Sigmoid colon (tissue), 7 donors: Measurements from ENCODE around the gene MARCO. TPM values are rescaled to one million over a fixed set of nuclear protein-coding genes. Genes with fewer than 3 reads are reported as not detected.

Source experiments
- DNase-seq: peaks from one replicate; pipeline ENCODE4 v3.0.0-alpha.2; 2019
- H3K27ac ChIP-seq, 4 donors: fragments of 200-600 bp; sonication (generic); one replicate each; pipeline ENCODE4 v1.5.1; 2016 to 2019; ENCODE audit warnings: mild to moderate bottlenecking in 1 of 4
- H3K27me3 ChIP-seq, 3 donors: fragments of 200-600 bp; sonication (generic); one replicate each; pipeline ENCODE4 v1.5.1; 2019; ENCODE audit warnings: mild to moderate bottlenecking in 1 of 3
- H3K36me3 ChIP-seq, 4 donors: fragments of 200-600 bp; sonication (generic); one replicate each; pipeline ENCODE4 v1.5.1; 2016 to 2019
- H3K4me1 ChIP-seq, 4 donors: fragments of 200-600 bp; sonication (generic); one replicate each; pipeline ENCODE4 v1.5.1; 2017 to 2019
- H3K4me3 ChIP-seq, 4 donors: fragments of 200-600 bp; sonication (generic); one replicate each; pipeline ENCODE4 v1.5.1; 2017 to 2019; ENCODE audit warnings: mild to moderate bottlenecking in 2 of 4, moderate library complexity in 1 of 4
- H3K9me3 ChIP-seq, 4 donors: fragments of 200-600 bp in 3 of 4; sonication (generic) in 3 of 4; one replicate each; pipeline versions ENCODE4 v1.5.1 to v1.6.1; 2013 to 2019
- CTCF ChIP-seq, 4 experiments: fragments of 450-650 bp in 3 of 4; fragments of 200-600 bp in 1 of 4; IDR thresholded peaks; one replicate each; pipeline ENCODE4 v1.5.1; 2016 to 2019; ENCODE audit warnings: antibody characterized with exemption in 4 of 4, mild to moderate bottlenecking in 3 of 4, moderate library complexity in 2 of 4
- EP300 ChIP-seq, 4 donors: sonication (generic); formaldehyde crosslinking; IDR thresholded peaks; one replicate each; pipeline ENCODE4 v1.6.1; 2017; ENCODE audit warnings: antibody characterized with exemption in 4 of 4
- POLR2A ChIP-seq, 2 donors: fragments of 450-650 bp; IDR thresholded peaks; one replicate each; pipeline ENCODE4 v1.6.1; 2016; ENCODE audit warnings: antibody characterized with exemption in 2 of 2, mild to moderate bottlenecking in 2 of 2, moderate library complexity in 2 of 2
- POLR2AphosphoS5 ChIP-seq, 4 donors: sonication (generic); formaldehyde crosslinking; IDR thresholded peaks; one replicate each; pipeline ENCODE4 v1.6.1; 2017; ENCODE audit warnings: antibody characterized with exemption in 4 of 4
- WGBS, 2 donors: extraction: QIAGEN DNeasy Blood & Tissue Kit; methylation state at CpG; one replicate each; pipeline ENCODE4 v1.1.7; 2013; 5-methylcytosine and 5-hydroxymethylcytosine counted together
- intact Hi-C: fragments of 100-400 bp; cut with DNase I; formaldehyde crosslinking; loops from one replicate; pipeline ENCODE4 v1.15.1; 2023
- polyA plus RNA-seq, 3 donors: library from polyadenylated mRNA; stranded (reverse); fragments of 200-250 nt; gene quantifications; one replicate each; pipeline ENCODE4 v1.2.3, GENCODE V29; 2013
- total RNA-seq, 4 donors: library from RNA; depleted of rRNA; stranded (reverse); fragments of >200 nt; gene quantifications; one replicate each; pipeline ENCODE4 v1.1.0, GENCODE V29; 2016
- donor health status: healthy with polysubstance abuse.
- donor health status: Bipolar disorder and iron deficiency.
- donor health status: healthy.

The MARCO gene
- total and polyA plus RNA-seq, 7 donors, result 3.3 to 18.7 (median 10.6) TPM; not detected in 1

- intact Hi-C loops, result no loop called here
- Histone ChIP-seq H3K9me3 (no peaks in the 10 kb centered on the region), H3K4me3 (no peak overlapping the region), H3K27ac (no peak overlapping the region), H3K36me3 (no peaks in the 10 kb centered on the region), H3K27me3 (peaks cover 0 to 12% (median 4%) of the 10 kb centered on the region in 3 donors), H3K4me1 (no peaks in the 10 kb centered on the region)
- DNase-seq, result no peak
- 87 to 92% methylated on average over 6 of the region's 6 CpGs for WGBS, 2 donors
- TF ChIP-seq POLR2AphosphoS5 (IDR thresholded peaks at IDR 0.05) (no peak), EP300 (IDR thresholded peaks at IDR 0.05) (no peak), POLR2A (IDR thresholded peaks at IDR 0.05) (no peak), CTCF (IDR thresholded peaks at IDR 0.05) (no peak)
These were observed 63.6 kb downstream of the MARCO start for GRCh38 chr2:119005555-119005954.

DNA sequence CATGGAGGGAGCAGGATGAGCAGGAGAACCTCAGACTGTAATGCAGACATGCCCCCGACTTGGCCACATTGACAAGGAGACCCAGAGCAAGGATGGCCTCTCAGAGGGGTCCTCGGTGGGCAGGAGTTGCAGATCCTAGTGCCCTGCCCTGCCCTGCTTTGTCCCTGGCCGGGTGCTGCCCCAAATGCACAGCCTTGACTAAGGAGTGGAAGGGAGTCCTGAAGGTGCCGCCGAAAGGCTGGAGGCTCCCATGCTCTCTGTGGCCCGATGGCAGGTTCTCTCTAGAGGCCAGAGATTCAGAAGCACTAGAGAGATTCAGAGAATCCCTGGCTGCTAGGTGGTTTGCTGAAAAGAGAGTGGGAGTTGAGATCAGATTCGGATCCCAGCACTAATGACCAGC lies 64.4 kb downstream of the MARCO start:
- TF ChIP-seq EP300 (IDR thresholded peaks at IDR 0.05) (no peak), POLR2A (IDR thresholded peaks at IDR 0.05) (no peak), CTCF (IDR thresholded peaks at IDR 0.05) (no peak), POLR2AphosphoS5 (IDR thresholded peaks at IDR 0.05) (no peak)
- peaks cover 0 to 21% (median 4%) of the 10 kb centered on the region in 3 donors for H3K27me3 ChIP-seq
- intact Hi-C loops, result no loop called here
- DNase-seq, result no peak
- no peak overlapping the region for H3K27ac ChIP-seq
- no peak overlapping the region for H3K4me3 ChIP-seq
- H3K9me3 ChIP-seq, result no peaks in the 10 kb centered on the region
- peaks cover 0 to 3% (median 0%) of the 10 kb centered on the region in 4 donors for H3K4me1 ChIP-seq
- no peaks in the 10 kb centered on the region for H3K36me3 ChIP-seq
- WGBS, 2 donors, result 82 to 85% methylated on average over 7 of the region's 7 CpGs

- H3K9me3 ChIP-seq, result no peaks in the 10 kb centered on the region
- peaks cover 0 to 28% (median 4%) of the 10 kb centered on the region in 3 donors for H3K27me3 ChIP-seq
- intact Hi-C loops, result no loop called here
- peaks cover 0 to 7% (median 0%) of the 10 kb centered on the region in 4 donors for H3K4me1 ChIP-seq
- 46 to 66% methylated on average over 2 of the region's 2 CpGs for WGBS, 2 donors
- no peak overlapping the region for H3K27ac ChIP-seq
- TF ChIP-seq EP300 (IDR thresholded peaks at IDR 0.05), result no peak
- no peak for TF ChIP-seq CTCF (IDR thresholded peaks at IDR 0.05)
- no peak for TF ChIP-seq POLR2A (IDR thresholded peaks at IDR 0.05)
- TF ChIP-seq POLR2AphosphoS5 (IDR thresholded peaks at IDR 0.05), result no peak
- H3K36me3 ChIP-seq, result no peaks in the 10 kb centered on the region
- no peak for DNase-seq
- H3K4me3 ChIP-seq, result no peak overlapping the region
These were observed 66.1 kb downstream of the MARCO start for GRCh38 chr2:119008108-119008507.

- Histone ChIP-seq H3K4me3 (no peak overlapping the region), H3K36me3 (no peaks in the 10 kb centered on the region), H3K9me3 (no peaks in the 10 kb centered on the region), H3K27ac (no peak overlapping the region), H3K27me3 (peaks cover 0 to 28% (median 4%) of the 10 kb centered on the region in 3 donors), H3K4me1 (peaks cover 0 to 7% (median 0%) of the 10 kb centered on the region in 4 donors)
- no peak for DNase-seq
- intact Hi-C loops, result no loop called here
- TF ChIP-seq CTCF (IDR thresholded peaks at IDR 0.05) (no peak), EP300 (IDR thresholded peaks at IDR 0.05) (no peak), POLR2A (IDR thresholded peaks at IDR 0.05) (no peak), POLR2AphosphoS5 (IDR thresholded peaks at IDR 0.05) (no peak)
- WGBS, 2 donors, result 77 to 90% methylated on average over 3 of the region's 3 CpGs
These were observed 67.1 kb downstream of the MARCO start for GRCh38 chr2:119009110-119009509.

DNA sequence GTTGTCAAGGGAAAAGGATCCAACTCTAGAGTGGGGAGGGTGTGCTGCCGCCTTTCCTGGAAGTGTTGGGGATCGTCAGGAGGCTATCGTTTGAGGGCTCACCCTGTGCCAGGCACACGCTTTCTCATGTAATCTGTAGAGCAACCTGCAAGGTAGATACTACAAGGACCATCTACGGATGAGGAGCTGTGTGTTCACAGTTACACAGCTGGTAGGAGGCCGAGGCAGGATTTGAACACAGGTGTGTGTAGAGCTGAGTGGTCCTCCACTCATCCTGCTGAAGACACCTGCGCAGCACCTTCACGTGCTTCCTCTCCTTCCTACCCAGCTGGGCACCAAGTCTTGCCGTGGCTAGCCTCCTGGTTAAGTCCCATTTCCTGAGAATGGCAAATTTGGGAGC lies 68.3 kb downstream of the MARCO start:
- Histone ChIP-seq H3K27me3 (peaks cover 0 to 28% (median 4%) of the 10 kb centered on the region in 3 donors), H3K36me3 (no peaks in the 10 kb centered on the region), H3K4me1 (peaks cover 0 to 7% (median 0%) of the 10 kb centered on the region in 4 donors), H3K9me3 (no peaks in the 10 kb centered on the region), H3K4me3 (no peak overlapping the region), H3K27ac (no peak overlapping the region)
- intact Hi-C loops, result loop anchor here (10.0 kb wide), 1 partner anchor 274 kb away; no protein-coding TSS in a partner anchor
- WGBS, 2 donors, result 64 to 81% methylated on average over 9 of the region's 9 CpGs
- DNase-seq, result no peak
- TF ChIP-seq EP300 (IDR thresholded peaks at IDR 0.05), result no peak
- TF ChIP-seq CTCF (IDR thresholded peaks at IDR 0.05), result no peak
- TF ChIP-seq POLR2A (IDR thresholded peaks at IDR 0.05), result no peak
- no peak for TF ChIP-seq POLR2AphosphoS5 (IDR thresholded peaks at IDR 0.05)
